ENCODE measurements around the gene CPSF3. TPM values are rescaled to one million over a fixed set of nuclear protein-coding genes. Genes with fewer than 3 reads are reported as not detected.

Gene CPSF3
- total and polyA plus RNA-seq, 2 of the 4 experiments (the other 2 are of a cell fraction): 29.2 to 64.5 TPM

DNA sequence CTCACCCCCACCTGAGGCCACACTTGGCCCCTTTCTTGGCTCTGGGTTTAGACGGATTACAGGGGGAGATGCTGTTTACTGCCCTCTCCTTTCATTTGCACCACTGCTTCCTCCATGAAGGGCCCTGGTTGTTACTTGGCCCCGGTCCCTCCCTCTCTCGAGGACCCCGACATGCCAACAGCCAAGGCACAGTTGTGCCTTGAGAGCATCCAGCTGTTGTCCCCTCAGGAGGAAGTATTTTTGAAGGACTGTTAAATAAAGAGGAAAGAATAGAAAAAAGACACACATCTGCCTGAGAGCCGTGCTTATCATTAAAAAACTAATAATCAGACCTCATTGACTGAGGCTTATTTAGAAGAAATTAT, 44.1 kb upstream of the CPSF3 start:
- H2BK15ac ChIP-seq (ENCODE audit: low read depth, low read length): no peak overlapping the region
- ATAC-seq (ENCODE audit: low read depth): no peak
- peaks cover 21% of the 10 kb centered on the region for H3K36me3 ChIP-seq (ENCODE audit: control insufficient read depth, insufficient read depth, low read length)
- no CpG with 5 or more reads among the region's 5 CpGs for WGBS, 2 experiments (ENCODE audit: extremely low coverage in 2 of 2, insufficient read length in 1 of 2)
- peak overlapping the region; percentile 73; the same call in 1 of the 2 replicates for H3K4ac ChIP-seq (ENCODE audit: low read depth, low read length)
- no peak overlapping the region for H3K9ac ChIP-seq (ENCODE audit: low read depth, low read length)
- peaks cover 31% of the 10 kb centered on the region for H3K4me1 ChIP-seq (ENCODE audit: control insufficient read depth, insufficient read depth, low read length)
- DNase-seq: no peak
- peaks cover 18 to 69% of the 10 kb centered on the region in 2 experiments for H3K79me1 ChIP-seq (ENCODE audit: low read depth in 1 of 2, low read length in 2 of 2)
- H2AK9ac ChIP-seq (replicated peaks; ENCODE audit: low read depth, low read length, poor library complexity): no peak overlapping the region
- H3K14ac ChIP-seq (replicated peaks; ENCODE audit: low read depth, low read length): no peak overlapping the region; the same call in 1 of the 2 replicates
- peak overlapping the region; percentile 37; the same call in 1 of the 2 replicates for H4K91ac ChIP-seq (ENCODE audit: insufficient read depth, low read depth, low read length)
- ChIA-PET CTCF (no interaction called here), POLR2A (ENCODE audit: unreplicated experiment) (no interaction called here)
- H2BK20ac ChIP-seq (ENCODE audit: low read depth, low read length): peak overlapping the region; percentile 70; the same call in 1 of the 2 replicates
- H3K23ac ChIP-seq (ENCODE audit: low read depth, low read length): no peak overlapping the region
- TF ChIP-seq POLR2A (IDR thresholded peaks at IDR 0.05; ENCODE audit: low read depth, low read length): no peak
- intact Hi-C loops (cut with micrococcal nuclease): no loop called here
- H2BK120ac ChIP-seq (ENCODE audit: low read depth, low read length): 0 out of 2 replicates have a peak overlapping the region, but pooled peaks have one; percentile 12
- peak overlapping the region; percentile 59 for H2AK5ac ChIP-seq (ENCODE audit: low read depth, low read length)
- H2BK5ac ChIP-seq (ENCODE audit: low read depth, low read length, poor library complexity, severe bottlenecking): peak overlapping the region; percentile 83
- in situ Hi-C loops (cut with MboI; ENCODE audit: low sequenced_read_pairs): loop anchor here (10.0 kb wide), 1 partner anchor 235 kb away; no protein-coding TSS in a partner anchor
- H3K9me3 ChIP-seq (ENCODE audit: control insufficient read depth, insufficient read depth, low read length): no peaks in the 10 kb centered on the region
- no TSS peak for BruUV-seq (replicated peaks)
- dilution Hi-C loops (cut with HindIII; ENCODE audit: low sequenced_read_pairs, unreplicated experiment): no loop called here
- H4K20me1 ChIP-seq (ENCODE audit: insufficient read depth, low read length): peaks cover 8% of the 10 kb centered on the region; the same call in 1 of the 2 replicates
- H3K56ac ChIP-seq (ENCODE audit: extremely low read depth, insufficient read depth, low read length): no peak overlapping the region
- no peaks in the 10 kb centered on the region for H3K27me3 ChIP-seq (ENCODE audit: control insufficient read depth, insufficient read depth, low read length)
- H3K18ac ChIP-seq (ENCODE audit: low read depth, low read length): 0 out of 2 replicates have a peak overlapping the region, but pooled peaks have one; percentile 24
- no peak overlapping the region for H2AFZ ChIP-seq (replicated peaks; ENCODE audit: low read length, poor library complexity)
- H3K4me2 ChIP-seq (ENCODE audit: low read depth, low read length): no peak overlapping the region
- H3K4me3 ChIP-seq (ENCODE audit: insufficient read depth, low read depth, low read length): no peak overlapping the region
- H4K5ac ChIP-seq (ENCODE audit: low read depth, low read length): peak overlapping the region; percentile 31
- H3K9me1 ChIP-seq (ENCODE audit: insufficient read depth, low read length): peaks cover 29% of the 10 kb centered on the region
- H3K27ac ChIP-seq (ENCODE audit: insufficient read depth, low read length): peak overlapping the region; percentile 59; the same call in 1 of the 2 replicates
- peak overlapping the region; percentile 1 to 51; a peak in 3 of 4 replicates for H4K8ac ChIP-seq (ENCODE audit: low read depth in 2 of 2, low read length in 2 of 2)

Data from IMR-90 (cell line).